ENCODE data around the gene DLGAP3. TPM values are rescaled to one million over a fixed set of nuclear protein-coding genes. Genes with fewer than 3 reads are reported as not detected.

The DLGAP3 gene
- total RNA-seq, 4 donors from 2014 or later, result 0.25 to 0.84 (median 0.30) TPM

- no peak for TF ChIP-seq CTCF (IDR thresholded peaks at IDR 0.05)
- DNase-seq (ENCODE audit: low spot score) (no peak), ATAC-seq (ENCODE audit: low FRiP score) (no peak)
Observed at GRCh38 chr1:34842073-34842472, 87.4 kb downstream of the DLGAP3 start.

- no peak for DNase-seq (ENCODE audit: low spot score)
- no peak for TF ChIP-seq CTCF (IDR thresholded peaks at IDR 0.05)
- ATAC-seq (ENCODE audit: low FRiP score), result no peak
Observed at GRCh38 chr1:34840426-34840825, 89.0 kb downstream of the DLGAP3 start.

GRCh38 chr1:34839526-34840305 is 89.7 kb downstream of the DLGAP3 start:
- no peak for DNase-seq (ENCODE audit: low spot score)
- no peak for ATAC-seq (ENCODE audit: low FRiP score)
- TF ChIP-seq CTCF (IDR thresholded peaks at IDR 0.05), result no peak

GRCh38 chr1:34833711-34834110 is 95.7 kb downstream of the DLGAP3 start:
- ATAC-seq (ENCODE audit: low FRiP score) (no peak), DNase-seq (ENCODE audit: low spot score) (no peak)
- TF ChIP-seq CTCF (IDR thresholded peaks at IDR 0.05), result no peak

GRCh38 chr1:34831721-34832246 is 97.7 kb downstream of the DLGAP3 start:
- DNase-seq (ENCODE audit: low spot score) (no peak), ATAC-seq (ENCODE audit: low FRiP score) (no peak)
- no peak for TF ChIP-seq CTCF (IDR thresholded peaks at IDR 0.05)

- no peak for ATAC-seq (ENCODE audit: low FRiP score)
Observed at GRCh38 chr1:34829250-34829649, 100.2 kb downstream of the DLGAP3 start.

More at GRCh38 chr1:34829250-34829649, 100.2 kb downstream of the DLGAP3 start:
- no peak for DNase-seq (ENCODE audit: low spot score)
- no peak for TF ChIP-seq CTCF (IDR thresholded peaks at IDR 0.05)

All from omental fat pad (tissue), 4 donors.